Keratinocyte (primary cell): Measurements from ENCODE around the gene ZNF521. TPM values are rescaled to one million over a fixed set of nuclear protein-coding genes. Genes with fewer than 3 reads are reported as not detected.

Experiments used
- DNase-seq: peaks from one replicate; pipeline ENCODE4 v3.0.0-alpha.2; 2011; ENCODE audit warnings: low read depth, missing footprints, low spot score
- FAIRE-seq: peaks from 2 replicates; lab custom pipeline; 2011; peaks lifted over from hg19 to GRCh38; lab: Jason Lieb, UNC
- H2AFZ ChIP-seq: 2 replicates; pipeline ENCODE4 v1.6.0; 2012; ENCODE audit warnings: low read length, control low read depth, inconsistent platforms; ENCODE audit not compliant: control insufficient read depth
- H3K27ac ChIP-seq: 2 replicates; pipeline ENCODE4 v1.5.1; 2011; ENCODE audit warnings: low read length; ENCODE audit not compliant: control insufficient read depth, insufficient read depth
- H3K27me3 ChIP-seq: 3 replicates; pipeline ENCODE4 v1.6.0; 2011; ENCODE audit warnings: low read length; ENCODE audit not compliant: control insufficient read depth, insufficient read depth; ENCODE audit errors: extremely low read depth
- H3K36me3 ChIP-seq, 2 experiments: 2 replicates in 1 of 2; 3 replicates in 1 of 2; pipeline ENCODE4 v1.5.1; 2011; ENCODE audit warnings: low read length in 2 of 2, mild to moderate bottlenecking in 1 of 2; ENCODE audit not compliant: control insufficient read depth in 2 of 2, insufficient read depth in 2 of 2; ENCODE audit errors: extremely low read depth in 1 of 2
- H3K4me1 ChIP-seq: 3 replicates; pipeline ENCODE4 v1.5.1; 2011; ENCODE audit warnings: low read length; ENCODE audit not compliant: control insufficient read depth, insufficient read depth; ENCODE audit errors: extremely low read depth
- H3K4me2 ChIP-seq: 3 replicates; pipeline ENCODE4 v1.6.0; 2011; ENCODE audit warnings: low read depth, low read length; ENCODE audit not compliant: control insufficient read depth, insufficient read depth; ENCODE audit errors: extremely low read depth
- H3K4me3 ChIP-seq, 3 experiments: fragments of 200-600 bp in 1 of 3; sonication (generic) in 1 of 3; 2 replicates in 2 of 3; 3 replicates in 1 of 3; pipeline ENCODE4 v1.5.1; 2011 to 2016; ENCODE audit warnings: low read length in 3 of 3, mild to moderate bottlenecking in 3 of 3, control low read depth in 2 of 3, inconsistent platforms in 1 of 3, low read depth in 1 of 3, mixed read lengths in 1 of 3, mixed run types in 1 of 3, moderate library complexity in 1 of 3; ENCODE audit not compliant: control insufficient read depth in 2 of 3, insufficient read depth in 2 of 3; ENCODE audit errors: extremely low read depth in 1 of 3
- H3K79me2 ChIP-seq: 2 replicates; pipeline ENCODE4 v1.6.0; 2012; ENCODE audit warnings: low read length; ENCODE audit not compliant: control insufficient read depth, insufficient read depth
- H3K9ac ChIP-seq: 3 replicates; pipeline ENCODE4 v1.6.0; 2011; ENCODE audit warnings: low read length; ENCODE audit not compliant: control insufficient read depth, insufficient read depth; ENCODE audit errors: extremely low read depth
- H3K9me1 ChIP-seq: 3 replicates; pipeline ENCODE4 v1.6.0; 2011; ENCODE audit warnings: low read length; ENCODE audit not compliant: control insufficient read depth, insufficient read depth; ENCODE audit errors: extremely low read depth
- H3K9me3 ChIP-seq: 2 replicates; pipeline ENCODE4 v1.5.1; 2012; ENCODE audit warnings: low read depth, low read length; ENCODE audit not compliant: control insufficient read depth
- H4K20me1 ChIP-seq: 3 replicates; pipeline ENCODE4 v1.6.0; 2011; ENCODE audit warnings: low read length; ENCODE audit not compliant: control insufficient read depth, insufficient read depth; ENCODE audit errors: extremely low read depth
- CTCF ChIP-seq, 3 experiments: IDR thresholded peaks in 1 of 3; conservative IDR thresholded peaks in 1 of 3; optimal IDR thresholded peaks in 1 of 3; 2 replicates in 2 of 3; 3 replicates in 1 of 3; pipeline versions ENCODE3 to v1.5.1; 2011; ENCODE audit warnings: low read length in 3 of 3, mild to moderate bottlenecking in 3 of 3, moderate library complexity in 2 of 3, control low read depth in 1 of 3, inconsistent platforms in 1 of 3; ENCODE audit not compliant: insufficient read depth in 2 of 3; ENCODE audit errors: extremely low read depth in 1 of 3
- EZH2 ChIP-seq: IDR thresholded peaks from one replicate; pipeline ENCODE4 v1.6.1; 2012; ENCODE audit warnings: inconsistent platforms, mild to moderate bottlenecking, low read length, moderate library complexity
- dilution Hi-C: fragments of 300-500 bp; cut with MboI; formaldehyde crosslinking; loops from one replicate; pipeline ENCODE4 v1.7.0; 2020; ENCODE audit warnings: low sequenced_read_pairs; ENCODE audit not compliant: extremely low pct_ligation_motif_present
- polyA plus RNA-seq, 5 experiments: library from polyadenylated mRNA; depleted of rRNA in 3 of 5; stranded (reverse) in 3 of 5; stranded (forward) in 1 of 5; unstranded in 1 of 5; fragments of >200 nt; gene quantifications; 1 replicate in 1 of 5; 2 replicates in 3 of 5; 3 replicates in 1 of 5; pipeline versions ENCODE4 v1.2.1 to v1.2.3, GENCODE V29; 2011 to 2012; ENCODE audit warnings: missing spikeins in 2 of 5, low read depth in 1 of 5, low replicate concordance in 1 of 5

Gene ZNF521
- polyA plus RNA-seq, 1 donor (not counting 4 experiments of a cell fraction or from before 2014, with no cell fraction given), result 0.07 TPM

DNA sequence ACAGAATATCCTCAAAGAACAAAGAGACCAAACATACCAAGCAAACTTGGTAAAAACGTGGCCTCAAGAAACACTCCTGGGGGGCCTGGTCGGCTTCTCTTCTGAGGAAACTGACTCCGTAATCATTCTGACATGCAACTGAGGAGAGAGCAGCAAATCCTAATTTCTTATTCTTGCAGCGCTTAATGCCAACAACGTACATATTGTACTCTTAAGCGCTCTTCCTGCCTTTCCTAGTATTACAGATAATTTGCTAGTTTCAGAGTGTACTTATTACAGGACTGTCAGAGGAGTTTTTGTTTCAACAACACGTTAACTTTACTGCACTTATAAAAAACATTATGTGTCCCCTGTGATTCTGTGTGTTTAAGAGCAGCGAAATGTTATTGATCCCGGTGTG lies 64.9 kb downstream of the ZNF521 start:
- no peak for DNase-seq
- no peak for TF ChIP-seq CTCF (optimal IDR thresholded peaks at IDR 0.05 in 1 of 3, IDR thresholded peaks at IDR 0.05 in 1 of 3, conservative IDR thresholded peaks at IDR 0.05 in 1 of 3; ENCODE audit: extremely low read depth in 1 of 3, insufficient read depth in 2 of 3, low read length in 3 of 3)
- TF ChIP-seq EZH2, result no peak
- Histone ChIP-seq H3K9ac (no peak overlapping the region), H3K27ac (no peak overlapping the region), H3K9me1 (no peaks in the 10 kb centered on the region), H3K4me2 (no peak overlapping the region), H2AFZ (no peak overlapping the region), H3K9me3 (no peaks in the 10 kb centered on the region), H3K27me3 (no peaks in the 10 kb centered on the region), H3K79me2 (no peaks in the 10 kb centered on the region), H4K20me1 (no peaks in the 10 kb centered on the region), H3K4me1 (no peaks in the 10 kb centered on the region), H3K36me3 (no peaks in the 10 kb centered on the region), H3K4me3 (no peak overlapping the region)
- dilution Hi-C loops, result no loop called here
- no peak for FAIRE-seq

- dilution Hi-C loops, result no loop called here
- Histone ChIP-seq H3K79me2 (no peaks in the 10 kb centered on the region), H3K4me3 (no peak overlapping the region), H3K4me1 (no peaks in the 10 kb centered on the region), H3K27me3 (no peaks in the 10 kb centered on the region), H3K36me3 (no peaks in the 10 kb centered on the region), H3K27ac (no peak overlapping the region), H3K9me1 (no peaks in the 10 kb centered on the region), H4K20me1 (no peaks in the 10 kb centered on the region), H3K9me3 (no peaks in the 10 kb centered on the region), H3K9ac (no peak overlapping the region), H2AFZ (no peak overlapping the region), H3K4me2 (no peak overlapping the region)
- FAIRE-seq (no peak), DNase-seq (no peak)
- TF ChIP-seq EZH2 (no peak), CTCF (optimal IDR thresholded peaks at IDR 0.05 in 1 of 3, IDR thresholded peaks at IDR 0.05 in 1 of 3, conservative IDR thresholded peaks at IDR 0.05 in 1 of 3; ENCODE audit: extremely low read depth in 1 of 3, insufficient read depth in 2 of 3, low read length in 3 of 3) (no peak)
Observed at GRCh38 chr18:25284861-25285550, 67.0 kb downstream of the ZNF521 start.
